Stimulated activated memory B cell treated with anti-CD40 and anti-IgM and Interleukin-4, amounts not matched to agents 10 μg/mL and 1 μg/mL and 100 μg/mL, for 72 hours (primary cell): ENCODE results near the gene PPTC7.
"Not testable (repeated sequence)": the region's sequence is repeated elsewhere in the genome, so short reads cannot be mapped to it uniquely, and the experiment has no call there.

Experiments
- ATAC-seq: fragments of 150-1000 bp; cut with Tn5 transposase; 2 replicates; pipeline ENCODE4 v1.10.0; 2021
- H3K27ac Mint-ChIP-seq: one replicate; pipeline ENCODE4 v1.8.0; 2022; ENCODE audit warnings: mild to moderate bottlenecking, mixed read lengths
- H3K27me3 Mint-ChIP-seq: one replicate; pipeline ENCODE4 v1.8.0; 2022; ENCODE audit warnings: mixed read lengths
- H3K36me3 Mint-ChIP-seq: one replicate; pipeline ENCODE4 v1.8.0; 2022; ENCODE audit warnings: mixed read lengths
- H3K4me1 Mint-ChIP-seq: one replicate; pipeline ENCODE4 v1.8.0; 2022; ENCODE audit warnings: mixed read lengths
- H3K4me3 Mint-ChIP-seq: one replicate; pipeline ENCODE4 v1.8.0; 2022; ENCODE audit warnings: mild to moderate bottlenecking, moderate library complexity, mixed read lengths
- H3K9me3 Mint-ChIP-seq: one replicate; pipeline ENCODE4 v1.8.0; 2022; ENCODE audit warnings: mixed read lengths

Gene PPTC7

DNA sequence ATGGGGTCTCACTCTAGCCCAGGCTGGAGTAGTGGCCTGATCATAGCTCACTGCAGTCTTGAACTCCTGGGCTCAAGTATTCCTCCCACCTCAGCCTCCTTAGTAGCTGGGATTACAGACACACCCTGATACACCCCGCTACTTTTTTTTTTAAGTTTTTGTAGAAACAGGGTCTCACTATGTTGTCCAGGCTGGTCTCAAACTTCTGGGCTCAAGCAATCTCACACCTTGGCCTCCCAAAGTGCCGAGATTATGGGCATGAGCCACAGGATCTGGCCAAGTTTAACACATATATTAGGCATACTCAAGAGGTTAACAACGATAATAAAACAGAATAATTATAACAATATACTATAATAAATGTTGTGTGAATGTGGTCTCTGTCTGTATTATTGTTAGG is 25.8 kb downstream of the PPTC7 start:
- Mint-ChIP-seq H3K4me3 (no peak overlapping the region), H3K4me1 (peaks cover 62% of the 10 kb centered on the region)

GRCh38 chr12:110556705-110557104 is 26.4 kb downstream of the PPTC7 start:
- Mint-ChIP-seq H3K36me3 (peaks cover 22% of the 10 kb centered on the region), H3K27ac (peak overlapping the region; percentile 38), H3K9me3 (no peaks in the 10 kb centered on the region), H3K4me1 (peaks cover 63% of the 10 kb centered on the region), H3K27me3 (no peaks in the 10 kb centered on the region), H3K4me3 (no peak overlapping the region)
- no peak for ATAC-seq

More for the DNA sequence above, 25.8 kb downstream of the PPTC7 start:
- no peak for ATAC-seq
- Mint-ChIP-seq H3K9me3 (no peaks in the 10 kb centered on the region), H3K27ac (peak overlapping the region; percentile 38), H3K27me3 (no peaks in the 10 kb centered on the region), H3K36me3 (peaks cover 17% of the 10 kb centered on the region)

DNA sequence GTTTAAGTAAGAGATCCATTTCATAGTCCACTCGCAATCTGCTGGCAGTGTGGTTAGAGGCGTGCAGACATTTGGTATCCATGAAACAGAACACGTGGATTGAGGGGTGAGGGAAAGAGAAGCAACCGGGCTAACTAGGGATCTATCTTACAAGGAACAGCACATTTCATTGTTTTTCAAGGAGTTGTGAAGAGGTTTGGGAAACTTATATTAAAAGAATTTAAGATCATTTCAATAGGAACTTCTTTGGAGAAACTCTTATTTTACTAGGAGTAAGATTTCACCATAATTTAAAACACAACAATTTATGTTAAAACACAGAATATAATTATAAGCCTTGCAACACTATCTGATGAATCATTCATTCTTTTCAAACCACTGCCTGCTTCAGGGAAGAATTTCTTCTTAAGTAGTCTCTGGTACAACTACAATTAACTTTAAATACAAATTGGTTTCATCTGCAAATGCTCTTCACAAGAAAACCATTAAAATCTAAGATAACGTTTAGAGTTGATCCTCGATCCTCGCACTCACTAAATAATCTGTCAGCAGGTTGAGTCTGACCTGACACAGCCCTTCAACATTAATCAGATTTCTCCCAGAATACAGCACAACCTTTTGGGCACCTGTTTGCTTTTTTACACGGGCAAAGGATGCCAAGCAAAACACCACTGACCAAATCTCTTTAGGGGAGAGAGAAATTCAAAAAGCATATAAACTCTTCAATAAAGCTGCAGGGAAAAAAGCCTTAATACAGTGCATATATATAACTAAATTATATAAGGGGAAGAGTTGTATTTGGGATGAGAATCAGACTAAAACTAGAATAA is 27.3 kb downstream of the PPTC7 start:
- no peaks in the 10 kb centered on the region for H3K27me3 Mint-ChIP-seq
- H3K9me3 Mint-ChIP-seq: no peaks in the 10 kb centered on the region
- peaks cover 26% of the 10 kb centered on the region for H3K36me3 Mint-ChIP-seq
- no peak overlapping the region for H3K4me3 Mint-ChIP-seq
- peak overlapping the region; percentile 38 for H3K27ac Mint-ChIP-seq
- ATAC-seq: no peak
- peaks cover 55% of the 10 kb centered on the region for H3K4me1 Mint-ChIP-seq

GRCh38 chr12:110554184-110554583 is 28.9 kb downstream of the PPTC7 start:
- Mint-ChIP-seq H3K27me3 (no peaks in the 10 kb centered on the region), H3K27ac (no peak overlapping the region), H3K9me3 (no peaks in the 10 kb centered on the region), H3K36me3 (peaks cover 38% of the 10 kb centered on the region), H3K4me1 (peaks cover 55% of the 10 kb centered on the region), H3K4me3 (no peak overlapping the region)
- no peak for ATAC-seq

DNA sequence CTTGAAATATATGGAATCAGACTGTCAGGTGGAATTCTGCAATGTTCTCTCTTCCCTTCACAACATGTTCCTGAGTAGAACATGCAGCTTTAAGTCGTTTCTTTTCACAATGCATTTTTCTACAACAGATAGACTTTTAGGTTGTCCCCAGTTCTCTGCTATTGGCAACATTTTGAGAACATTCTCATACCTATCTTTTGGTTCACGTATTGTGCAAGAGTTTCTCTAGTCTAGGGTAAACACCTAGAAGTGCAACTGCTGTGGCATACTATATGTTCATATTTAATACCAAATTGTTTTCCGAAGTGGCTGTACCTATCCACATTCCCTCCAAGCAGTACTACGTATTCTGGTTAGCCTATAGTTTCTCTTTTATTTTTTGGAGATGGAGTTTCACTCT is 32.1 kb downstream of the PPTC7 start:
- H3K4me1 Mint-ChIP-seq: peaks cover 52% of the 10 kb centered on the region
- H3K36me3 Mint-ChIP-seq: peaks cover 37% of the 10 kb centered on the region

GRCh38 chr12:110549716-110550115 is 33.4 kb downstream of the PPTC7 start:
- no peaks in the 10 kb centered on the region for H3K27me3 Mint-ChIP-seq
- H3K4me3 Mint-ChIP-seq: no peak overlapping the region
- H3K4me1 Mint-ChIP-seq: peaks cover 43% of the 10 kb centered on the region
- H3K9me3 Mint-ChIP-seq: no peaks in the 10 kb centered on the region
- peak overlapping the region; percentile 48 for H3K27ac Mint-ChIP-seq
- peaks cover 48% of the 10 kb centered on the region for H3K36me3 Mint-ChIP-seq
- ATAC-seq: no peak

More for the DNA sequence above, 32.1 kb downstream of the PPTC7 start:
- Mint-ChIP-seq H3K27me3 (no peaks in the 10 kb centered on the region), H3K9me3 (no peaks in the 10 kb centered on the region), H3K27ac (no peak overlapping the region), H3K4me3 (no peak overlapping the region)
- ATAC-seq: no peak

DNA sequence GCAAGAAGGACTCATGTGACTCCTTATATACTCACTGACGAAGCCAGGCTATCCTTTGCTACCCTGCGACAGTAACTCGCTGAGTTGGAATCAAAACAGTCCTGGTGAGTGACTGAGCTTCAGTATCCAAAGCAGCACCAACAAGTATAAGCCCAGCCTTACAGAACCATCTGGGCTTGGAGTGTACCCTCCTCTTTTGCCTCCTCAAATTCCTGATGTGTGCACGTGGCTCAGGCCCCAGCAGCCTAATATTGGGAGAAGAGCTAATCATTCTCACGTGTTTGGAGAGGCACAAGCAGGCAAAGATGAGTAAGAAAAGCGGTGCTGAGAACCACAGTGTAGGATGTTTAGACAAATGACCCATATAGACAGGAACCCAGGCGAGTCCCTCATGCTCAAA is 34.4 kb downstream of the PPTC7 start:
- ATAC-seq: no peak
- H3K4me1 Mint-ChIP-seq: peaks cover 44% of the 10 kb centered on the region
- H3K9me3 Mint-ChIP-seq: no peaks in the 10 kb centered on the region
- peaks cover 49% of the 10 kb centered on the region for H3K36me3 Mint-ChIP-seq
- no peak overlapping the region for H3K4me3 Mint-ChIP-seq
- H3K27ac Mint-ChIP-seq: no peak overlapping the region
- H3K27me3 Mint-ChIP-seq: no peaks in the 10 kb centered on the region

- no peak for ATAC-seq
- Mint-ChIP-seq H3K36me3 (peaks cover 62% of the 10 kb centered on the region), H3K4me3 (no peak overlapping the region), H3K4me1 (peaks cover 50% of the 10 kb centered on the region), H3K27ac (peak overlapping the region; percentile 35), H3K9me3 (no peaks in the 10 kb centered on the region), H3K27me3 (no peaks in the 10 kb centered on the region)
These were observed 36.0 kb downstream of the PPTC7 start for GRCh38 chr12:110547090-110547489.

GRCh38 chr12:110546339-110546738 is 36.8 kb downstream of the PPTC7 start:
- Mint-ChIP-seq H3K36me3 (peaks cover 60% of the 10 kb centered on the region), H3K4me1 (peaks cover 45% of the 10 kb centered on the region), H3K4me3 (no peak overlapping the region), H3K27ac (peak overlapping the region; percentile 35), H3K9me3 (no peaks in the 10 kb centered on the region), H3K27me3 (no peaks in the 10 kb centered on the region)
- no peak for ATAC-seq

- H3K4me3 Mint-ChIP-seq: no peak overlapping the region
- ATAC-seq: no peak
- peaks cover 58% of the 10 kb centered on the region for H3K36me3 Mint-ChIP-seq
- H3K27ac Mint-ChIP-seq: peak overlapping the region; percentile 35
- H3K27me3 Mint-ChIP-seq: no peaks in the 10 kb centered on the region
- H3K4me1 Mint-ChIP-seq: peaks cover 45% of the 10 kb centered on the region
- H3K9me3 Mint-ChIP-seq: no peaks in the 10 kb centered on the region
These were observed 37.3 kb downstream of the PPTC7 start for GRCh38 chr12:110545812-110546211.

DNA sequence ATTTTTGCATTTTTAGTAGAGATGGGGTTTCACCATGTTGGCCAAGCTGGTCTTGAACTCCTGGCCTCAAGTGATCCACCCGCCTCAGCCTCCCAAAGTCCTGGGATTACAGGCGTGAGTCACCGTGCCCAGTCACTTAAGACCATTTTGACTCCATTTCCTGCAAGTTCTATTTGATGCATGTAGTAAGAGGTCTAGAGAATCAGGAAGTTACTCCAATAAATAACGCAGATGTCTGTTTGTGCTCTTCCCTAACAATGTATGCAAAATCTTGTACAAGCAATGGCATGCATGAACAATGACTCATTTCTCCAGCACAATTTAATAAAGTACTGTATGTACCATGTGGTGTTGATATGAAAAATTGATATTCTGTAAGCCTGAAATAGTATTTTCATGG is 37.9 kb downstream of the PPTC7 start:
- not testable (repeated sequence) for H3K27me3 Mint-ChIP-seq, H3K9me3 Mint-ChIP-seq, H3K4me3 Mint-ChIP-seq, H3K27ac Mint-ChIP-seq, ATAC-seq
- Mint-ChIP-seq H3K36me3 (peaks cover 55% of the 10 kb centered on the region), H3K4me1 (peaks cover 45% of the 10 kb centered on the region)

DNA sequence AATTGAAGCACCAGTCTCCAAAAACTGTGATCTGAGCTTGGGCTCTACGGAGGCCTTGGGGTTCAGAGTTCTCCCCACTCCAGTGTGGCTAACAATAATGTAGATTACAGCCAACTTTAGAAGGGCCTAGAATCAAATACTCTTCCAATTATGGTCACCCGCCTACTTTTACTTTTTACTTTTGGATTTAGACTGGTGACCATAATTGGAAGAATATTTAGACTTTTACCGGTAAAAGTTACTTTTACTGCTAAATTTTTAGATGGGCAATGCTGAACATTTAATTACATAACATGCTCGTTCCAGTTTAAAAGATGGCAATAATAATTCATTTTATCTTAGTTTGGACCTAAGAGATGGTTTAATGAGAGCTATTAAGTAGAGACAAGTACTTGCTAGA is 39.2 kb downstream of the PPTC7 start:
- H3K4me1 Mint-ChIP-seq: peaks cover 36% of the 10 kb centered on the region
- H3K36me3 Mint-ChIP-seq: peaks cover 52% of the 10 kb centered on the region
- H3K27ac Mint-ChIP-seq: peak overlapping the region; percentile 73
- no peaks in the 10 kb centered on the region for H3K9me3 Mint-ChIP-seq
- H3K27me3 Mint-ChIP-seq: no peaks in the 10 kb centered on the region
- no peak overlapping the region for H3K4me3 Mint-ChIP-seq
- no peak for ATAC-seq

- Mint-ChIP-seq H3K27ac (peak overlapping the region; percentile 73), H3K9me3 (no peaks in the 10 kb centered on the region), H3K27me3 (no peaks in the 10 kb centered on the region), H3K4me3 (peak overlapping the region; percentile 3), H3K36me3 (peaks cover 54% of the 10 kb centered on the region), H3K4me1 (peaks cover 31% of the 10 kb centered on the region)
- peak; percentile 73 for ATAC-seq
These were observed 39.7 kb downstream of the PPTC7 start for GRCh38 chr12:110543252-110543959.

- Mint-ChIP-seq H3K4me3 (no peak overlapping the region), H3K4me1 (peaks cover 15% of the 10 kb centered on the region), H3K27ac (peak overlapping the region; percentile 17), H3K27me3 (no peaks in the 10 kb centered on the region), H3K36me3 (peaks cover 55% of the 10 kb centered on the region), H3K9me3 (no peaks in the 10 kb centered on the region)
- no peak for ATAC-seq
These were observed 43.1 kb downstream of the PPTC7 start for GRCh38 chr12:110540048-110540447.

- Mint-ChIP-seq H3K4me3 (no peak overlapping the region), H3K36me3 (peaks cover 63% of the 10 kb centered on the region), H3K27ac (peak overlapping the region; percentile 5), H3K27me3 (no peaks in the 10 kb centered on the region), H3K4me1 (peaks cover 15% of the 10 kb centered on the region), H3K9me3 (no peaks in the 10 kb centered on the region)
- no peak for ATAC-seq
These were observed 44.1 kb downstream of the PPTC7 start for GRCh38 chr12:110538869-110539622.
